GM10248 (cell line): ENCODE measurements around the gene RASA3.

ENCODE experiments used
- CTCF ChIA-PET: fragments of 300-600 bp; sonication (Branson Sonifier 250); formaldehyde crosslinking; extraction: SDS; loops from one replicate; lab custom pipeline; 2021; ENCODE audit warnings: antibody characterized with exemption; lab: Yijun Ruan, JAX
- POLR2A ChIA-PET: fragments of 350-650 bp; sonication (Branson Sonifier 250); formaldehyde crosslinking; extraction: SDS; loops from one replicate; lab custom pipeline; 2020; ENCODE audit warnings: antibody characterized with exemption; lab: Yijun Ruan, JAX
- DNase-seq: peaks from one replicate; pipeline ENCODE4 v3.0.0; 2012; ENCODE audit errors: extremely low spot score
- CTCF ChIP-seq: IDR thresholded peaks from 2 replicates; pipeline ENCODE4 v1.5.1; 2012; ENCODE audit warnings: mild to moderate bottlenecking, low read depth; ENCODE audit errors: extremely low read depth, missing control alignments, control extremely low read depth

The RASA3 gene

GRCh38 chr13:113951246-113951999 lies 181.0 kb downstream of the RASA3 start:
- ChIA-PET POLR2A (no interaction called here), CTCF (interaction anchor here (0.8 kb wide), 1 partner anchor 275 kb away, joined by 3 read pairs; no protein-coding TSS in a partner anchor)
- peak; percentile 82 for TF ChIP-seq CTCF
- peak; percentile 89 for DNase-seq

- no peak for DNase-seq
- TF ChIP-seq CTCF = no peak
- ChIA-PET POLR2A (no interaction called here), CTCF (interaction anchor here (0.8 kb wide), 1 partner anchor 275 kb away, joined by 3 read pairs; no protein-coding TSS in a partner anchor)
Observed at GRCh38 chr13:113950451-113951245, 181.8 kb downstream of the RASA3 start.

GRCh38 chr13:113949546-113949945 lies 182.9 kb downstream of the RASA3 start:
- DNase-seq = no peak
- POLR2A ChIA-PET = no interaction called here
- TF ChIP-seq CTCF = no peak
- CTCF ChIA-PET = no interaction called here

- no peak for DNase-seq
- POLR2A ChIA-PET = no interaction called here
- CTCF ChIA-PET = interaction anchor here (1.2 to 1.4 kb wide), 2 partner anchors 13 to 277 kb away, joined by 3 to 5 read pairs; no protein-coding TSS in a partner anchor
- TF ChIP-seq CTCF = peak; percentile 0
Observed at GRCh38 chr13:113948034-113948742, 184.2 kb downstream of the RASA3 start.

- ChIA-PET CTCF (interaction anchor here (0.8 to 1.6 kb wide), 2 partner anchors 12 to 123 kb away, joined by 3 read pairs; no protein-coding TSS in a partner anchor), POLR2A (no interaction called here)
- peak; percentile 4 for TF ChIP-seq CTCF
- no peak for DNase-seq
Observed at GRCh38 chr13:113947311-113948033, 185.0 kb downstream of the RASA3 start.
